LNCaP clone FGC (cell line): ENCODE measurements around the gene CNBD2.
"Not testable (repeated sequence)": the region's sequence is repeated elsewhere in the genome, so short reads cannot be mapped to it uniquely, and the experiment has no call there.

ENCODE experiments used
- DNase-seq: peaks from one replicate; pipeline ENCODE4 v3.0.0-alpha.2; 2011; ENCODE audit warnings: low read depth
- H3K4me3 ChIP-seq: 2 replicates; pipeline ENCODE4 v1.5.1; 2011; ENCODE audit warnings: mild to moderate bottlenecking, low read depth, low read length, control low read depth
- TF ChIP-seq, protein P1 (sequence below): IDR thresholded peaks from 2 replicates; pipeline ENCODE4 v1.5.1; 2012; ENCODE audit warnings: mild to moderate bottlenecking; ENCODE audit not compliant: control insufficient read depth, insufficient read depth; ENCODE audit errors: extremely low read depth

The CNBD2 gene

DNA sequence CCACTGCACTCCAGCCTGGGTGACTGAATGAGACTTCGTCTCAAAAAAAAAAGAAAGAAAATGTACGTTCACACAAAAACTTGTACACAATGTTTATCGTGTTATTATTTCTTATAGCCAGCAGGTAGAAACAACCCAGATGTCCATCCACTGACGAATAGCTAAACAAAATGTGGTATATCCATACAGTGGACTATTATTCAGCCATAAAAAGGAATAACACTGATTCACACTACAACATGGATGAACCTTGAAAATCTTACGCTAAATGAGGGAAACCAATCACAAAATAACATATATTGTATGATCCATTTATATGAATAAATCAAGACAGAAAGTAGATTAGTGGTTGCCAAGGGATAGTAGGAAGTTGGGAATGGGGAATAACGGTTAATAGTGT lies 111.1 kb downstream of the CNBD2 start:
- TF ChIP-seq, protein P1, sequence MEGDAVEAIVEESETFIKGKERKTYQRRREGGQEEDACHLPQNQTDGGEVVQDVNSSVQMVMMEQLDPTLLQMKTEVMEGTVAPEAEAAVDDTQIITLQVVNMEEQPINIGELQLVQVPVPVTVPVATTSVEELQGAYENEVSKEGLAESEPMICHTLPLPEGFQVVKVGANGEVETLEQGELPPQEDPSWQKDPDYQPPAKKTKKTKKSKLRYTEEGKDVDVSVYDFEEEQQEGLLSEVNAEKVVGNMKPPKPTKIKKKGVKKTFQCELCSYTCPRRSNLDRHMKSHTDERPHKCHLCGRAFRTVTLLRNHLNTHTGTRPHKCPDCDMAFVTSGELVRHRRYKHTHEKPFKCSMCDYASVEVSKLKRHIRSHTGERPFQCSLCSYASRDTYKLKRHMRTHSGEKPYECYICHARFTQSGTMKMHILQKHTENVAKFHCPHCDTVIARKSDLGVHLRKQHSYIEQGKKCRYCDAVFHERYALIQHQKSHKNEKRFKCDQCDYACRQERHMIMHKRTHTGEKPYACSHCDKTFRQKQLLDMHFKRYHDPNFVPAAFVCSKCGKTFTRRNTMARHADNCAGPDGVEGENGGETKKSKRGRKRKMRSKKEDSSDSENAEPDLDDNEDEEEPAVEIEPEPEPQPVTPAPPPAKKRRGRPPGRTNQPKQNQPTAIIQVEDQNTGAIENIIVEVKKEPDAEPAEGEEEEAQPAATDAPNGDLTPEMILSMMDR: no peak
- no peak for DNase-seq
- H3K4me3 ChIP-seq: no peak overlapping the region

DNA sequence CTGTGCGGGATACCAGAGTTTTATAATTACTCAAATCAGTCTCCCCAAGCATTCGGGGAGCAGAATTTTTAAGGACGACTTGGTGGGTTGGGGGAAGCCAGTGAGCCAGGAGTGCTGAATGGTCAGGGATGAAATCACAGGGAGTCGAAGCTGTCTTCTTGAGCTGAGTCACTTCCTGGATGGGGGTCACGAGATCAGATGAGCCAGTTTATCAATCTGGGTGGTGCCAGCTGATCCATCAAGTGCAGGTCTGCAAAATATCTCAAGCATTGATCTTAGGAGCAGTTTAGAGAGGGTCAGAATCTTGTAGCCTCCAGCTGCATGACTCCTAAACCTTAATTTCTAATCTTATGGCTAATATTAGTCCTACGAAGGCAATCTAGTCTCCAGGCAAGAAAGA lies 111.6 kb downstream of the CNBD2 start:
- not testable (repeated sequence) for H3K4me3 ChIP-seq, DNase-seq
